NCI-H774 (cell line): Measurements from ENCODE around the gene IFT27.

ENCODE experiments used
- DNase-seq: peaks from one replicate; lab custom pipeline; 2025; lab: John Stamatoyannopoulos, UW

The IFT27 gene

GRCh38 chr22:36775964-36776669 is at the start of gene IFT27:
Gene IFT27, minus strand, starts transcription at chr22:36776119. Its CDS starts 412 bp downstream, at chr22:36775707.
- peak; percentile 95 for DNase-seq

GRCh38 chr22:36824655-36825054 is 48.7 kb upstream of the IFT27 start:
- DNase-seq: no peak

GRCh38 chr22:36823186-36823839 is 47.4 kb upstream of the IFT27 start:
- DNase-seq: no peak

- no peak for DNase-seq
Observed at GRCh38 chr22:36822581-36822980, 46.7 kb upstream of the IFT27 start.

- DNase-seq: no peak
Observed at GRCh38 chr22:36819112-36819511, 43.2 kb upstream of the IFT27 start.

- no peak for DNase-seq
Observed at GRCh38 chr22:36818010-36818642, 42.2 kb upstream of the IFT27 start.

- DNase-seq: no peak
Observed at GRCh38 chr22:36817525-36817848, 41.6 kb upstream of the IFT27 start.

- DNase-seq: peak; percentile 5
Observed at GRCh38 chr22:36816636-36817524, 41.0 kb upstream of the IFT27 start, which contains the start of gene PVALB. Gene PVALB, minus strand, starts transcription at chr22:36817035. Its CDS starts 30 bp downstream, at chr22:36817005.

- no peak for DNase-seq
Observed at GRCh38 chr22:36816339-36816635, 40.4 kb upstream of the IFT27 start.

GRCh38 chr22:36815558-36816338 is 39.8 kb upstream of the IFT27 start:
- no peak for DNase-seq

- no peak for DNase-seq
Observed at GRCh38 chr22:36814801-36815200, 38.9 kb upstream of the IFT27 start.

- DNase-seq: no peak
Observed at GRCh38 chr22:36811094-36811800, 35.3 kb upstream of the IFT27 start.

GRCh38 chr22:36809351-36809750 is 33.4 kb upstream of the IFT27 start:
- no peak for DNase-seq

GRCh38 chr22:36808721-36809344 is 32.9 kb upstream of the IFT27 start:
- peak; percentile 62 for DNase-seq

- DNase-seq: no peak
Observed at GRCh38 chr22:36807627-36808026, 31.7 kb upstream of the IFT27 start.

- no peak for DNase-seq
Observed at GRCh38 chr22:36806835-36807234, 30.9 kb upstream of the IFT27 start.

- no peak for DNase-seq
Observed at GRCh38 chr22:36803358-36803757, 27.4 kb upstream of the IFT27 start.

- DNase-seq: no peak
Observed at GRCh38 chr22:36798674-36799066, 22.8 kb upstream of the IFT27 start.

- no peak for DNase-seq
Observed at GRCh38 chr22:36797911-36798673, 22.2 kb upstream of the IFT27 start.

GRCh38 chr22:36797374-36797773 is 21.5 kb upstream of the IFT27 start:
- no peak for DNase-seq
